Activated T-helper 1 cell treated with anti-CD3 and anti-CD28 coated beads, Interleukin-2, amount 50 U/mL, for 16 hours (primary cell): ENCODE results near the gene ZNF181.

Source experiments
- DNase-seq, 2 donors: peaks; one replicate each; pipeline ENCODE4 v3.0.0-alpha.2; 2020; ENCODE audit warnings: low read depth in 1 of 2, low spot score in 1 of 2

The ZNF181 gene

GRCh38 chr19:34757441-34757840 lies 23.4 kb downstream of the ZNF181 start:
- DNase-seq, result no peak

GRCh38 chr19:34759218-34759917 lies 25.3 kb downstream of the ZNF181 start:
- DNase-seq, result no peak

- no peak for DNase-seq
Measured at GRCh38 chr19:34766386-34766785, 32.3 kb downstream of the ZNF181 start.

GRCh38 chr19:34767951-34768350 lies 33.9 kb downstream of the ZNF181 start:
- DNase-seq, result no peak

GRCh38 chr19:34772697-34773554 lies 38.9 kb downstream of the ZNF181 start, which contains the start of gene ZNF599:
Gene ZNF599 (minus strand): TSS chr19:34773215. CDS start chr19:34772841, 374 bp downstream.
- peak; percentile 78 to 80 for DNase-seq

- no peak for DNase-seq
Measured at GRCh38 chr19:34773555-34773864, 39.5 kb downstream of the ZNF181 start.

GRCh38 chr19:34774857-34775256 lies 40.8 kb downstream of the ZNF181 start:
- DNase-seq, result no peak

- DNase-seq, result no peak
Measured at GRCh38 chr19:34778342-34778741, 44.3 kb downstream of the ZNF181 start.

- no peak for DNase-seq
Measured at GRCh38 chr19:34779652-34780051, 45.6 kb downstream of the ZNF181 start.

- no peak for DNase-seq
Measured at GRCh38 chr19:34786236-34786635, 52.2 kb downstream of the ZNF181 start.

GRCh38 chr19:34787059-34787824 lies 53.2 kb downstream of the ZNF181 start:
- DNase-seq, result no peak

- DNase-seq, result no peak
Measured at GRCh38 chr19:34788074-34788473, 54.0 kb downstream of the ZNF181 start.

GRCh38 chr19:34793565-34793964 lies 59.5 kb downstream of the ZNF181 start:
- no peak for DNase-seq

- no peak for DNase-seq
Measured at GRCh38 chr19:34794066-34794960, 60.3 kb downstream of the ZNF181 start.
